HEK293 (cell line): Measurements from ENCODE around the gene BIRC5.

ENCODE experiments used
- CTCF ChIA-PET: fragments of 350-600 bp; formaldehyde crosslinking; extraction: SDS; loops from one replicate; lab custom pipeline; 2021; ENCODE audit warnings: antibody characterized with exemption; lab: Yijun Ruan, JAX
- POLR2A ChIA-PET: fragments of 300-600 bp; formaldehyde crosslinking; extraction: SDS; loops from one replicate; lab custom pipeline; 2020; ENCODE audit warnings: antibody characterized with exemption, inconsistent platforms; lab: Yijun Ruan, JAX
- H3K27ac ChIP-seq: fragments of 200-500 bp; sonication (Bioruptor generic); 2 replicates; pipeline ENCODE4 v1.5.1; 2014; ENCODE audit warnings: low read depth, low read length, control low read depth, inconsistent platforms; ENCODE audit errors: extremely low read depth
- H3K36me3 ChIP-seq, 2 experiments: fragments of 200-500 bp in 1 of 2; sonication (Bioruptor generic) in 1 of 2; 1 replicate in 1 of 2; 2 replicates in 1 of 2; pipeline ENCODE4 v1.5.1; 2014 to 2017; ENCODE audit warnings: inconsistent platforms in 2 of 2, low read length in 2 of 2; ENCODE audit not compliant: control insufficient read depth in 2 of 2, insufficient read depth in 1 of 2
- H3K4me1 ChIP-seq: fragments of 200-500 bp; sonication (Bioruptor generic); 2 replicates; pipeline ENCODE4 v1.5.1; 2014; ENCODE audit warnings: mild to moderate bottlenecking, low read length, inconsistent platforms; ENCODE audit not compliant: control insufficient read depth, insufficient read depth
- H3K4me3 ChIP-seq: 2 replicates; pipeline ENCODE4 v1.5.1; 2011; ENCODE audit warnings: low read depth, mild to moderate bottlenecking, control low read depth, low read length, moderate library complexity
- H3K9me3 ChIP-seq: fragments of 200-500 bp; sonication (Bioruptor generic); 2 replicates; pipeline ENCODE4 v1.5.1; 2014; ENCODE audit warnings: low read depth, low read length, inconsistent platforms; ENCODE audit not compliant: control insufficient read depth, insufficient read depth
- BCL11B ChIP-seq: fragments of 450-650 bp; formaldehyde crosslinking; IDR thresholded peaks from 2 replicates; pipeline ENCODE4 v1.5.1; 2016; ENCODE audit warnings: low read depth, missing biosample characterization, missing genetic modification characterization
- KLF1 ChIP-seq: fragments of 450-650 bp; formaldehyde crosslinking; IDR thresholded peaks from 2 replicates; pipeline ENCODE4 v1.5.1; 2016; ENCODE audit warnings: missing biosample characterization, missing genetic modification characterization
- KLF8 ChIP-seq: fragments of 450-650 bp; formaldehyde crosslinking; IDR thresholded peaks from 2 replicates; pipeline ENCODE4 v1.5.1; 2016; ENCODE audit warnings: missing biosample characterization, missing genetic modification characterization
- ZBTB21 ChIP-seq: fragments of 450-650 bp; formaldehyde crosslinking; IDR thresholded peaks from 2 replicates; pipeline ENCODE4 v1.5.1; 2017; ENCODE audit warnings: missing biosample characterization, missing genetic modification characterization
- ZFHX2 ChIP-seq: fragments of 450-650 bp; formaldehyde crosslinking; conservative IDR thresholded peaks from 2 replicates; pipeline ENCODE4 v1.5.1; 2016; ENCODE audit warnings: missing biosample characterization, missing genetic modification characterization
- ZNF18 ChIP-seq: fragments of 450-650 bp; formaldehyde crosslinking; IDR thresholded peaks from 2 replicates; pipeline ENCODE4 v1.5.1; 2016; ENCODE audit warnings: missing biosample characterization, missing genetic modification characterization
- ZNF202 ChIP-seq: fragments of 450-650 bp; formaldehyde crosslinking; IDR thresholded peaks from 2 replicates; pipeline ENCODE4 v1.5.1; 2016; ENCODE audit warnings: missing biosample characterization, missing genetic modification characterization, borderline replicate concordance
- ZNF211 ChIP-seq: fragments of 450-650 bp; formaldehyde crosslinking; IDR thresholded peaks from 2 replicates; pipeline ENCODE4 v1.5.1; 2016; ENCODE audit warnings: low read depth, missing biosample characterization, missing genetic modification characterization
- ZNF248 ChIP-seq: fragments of 450-650 bp; formaldehyde crosslinking; IDR thresholded peaks from 2 replicates; pipeline ENCODE4 v1.5.1; 2017; ENCODE audit warnings: missing biosample characterization, missing genetic modification characterization
- ZNF324 ChIP-seq: fragments of 450-650 bp; formaldehyde crosslinking; IDR thresholded peaks from 2 replicates; pipeline ENCODE4 v1.5.1; 2016; ENCODE audit warnings: missing biosample characterization, missing genetic modification characterization
- ZNF433 ChIP-seq: fragments of 450-650 bp; formaldehyde crosslinking; IDR thresholded peaks from 2 replicates; pipeline ENCODE4 v1.5.1; 2016; ENCODE audit warnings: missing biosample characterization, missing genetic modification characterization, low read depth
- ZNF473 ChIP-seq: fragments of 450-650 bp; formaldehyde crosslinking; IDR thresholded peaks from 2 replicates; pipeline ENCODE4 v1.5.1; 2017; ENCODE audit warnings: missing biosample characterization, missing genetic modification characterization
- ZNF518A ChIP-seq: fragments of 450-650 bp; formaldehyde crosslinking; conservative IDR thresholded peaks from 2 replicates; pipeline ENCODE4 v1.5.1; 2016; ENCODE audit warnings: low read depth, missing biosample characterization, missing genetic modification characterization
- ZNF560 ChIP-seq: fragments of 450-650 bp; formaldehyde crosslinking; IDR thresholded peaks from 2 replicates; pipeline ENCODE4 v1.5.1; 2017; ENCODE audit warnings: missing biosample characterization, missing genetic modification characterization, borderline replicate concordance
- ZNF600 ChIP-seq: fragments of 450-650 bp; formaldehyde crosslinking; IDR thresholded peaks from 2 replicates; pipeline ENCODE4 v1.5.1; 2016; ENCODE audit warnings: missing biosample characterization, missing genetic modification characterization
- ZNF629 ChIP-seq: fragments of 450-650 bp; formaldehyde crosslinking; IDR thresholded peaks from 2 replicates; pipeline ENCODE4 v1.5.1; 2017; ENCODE audit warnings: missing biosample characterization, missing genetic modification characterization
- ZNF639 ChIP-seq: fragments of 450-650 bp; formaldehyde crosslinking; IDR thresholded peaks from 2 replicates; pipeline ENCODE4 v1.5.1; 2016; ENCODE audit warnings: missing biosample characterization, missing genetic modification characterization
- ZNF791 ChIP-seq: fragments of 450-650 bp; formaldehyde crosslinking; IDR thresholded peaks from 2 replicates; pipeline ENCODE4 v1.5.1; 2016; ENCODE audit warnings: missing biosample characterization, missing genetic modification characterization
- TF ChIP-seq, protein P1 (sequence below): fragments of 450-650 bp; formaldehyde crosslinking; IDR thresholded peaks from 2 replicates; pipeline ENCODE4 v1.5.1; 2016; ENCODE audit warnings: missing biosample characterization, missing genetic modification characterization

The BIRC5 gene

GRCh38 chr17:78263063-78263735, 49.1 kb downstream of the BIRC5 start:
- Histone ChIP-seq H3K4me3 (no peak overlapping the region), H3K27ac (no peak overlapping the region), H3K9me3 (no peaks in the 10 kb centered on the region), H3K36me3 (no peaks in the 10 kb centered on the region), H3K4me1 (0 out of 2 replicates have a peak, but pooled peaks cover 2% of the 10 kb centered on the region)
- TF ChIP-seq BCL11B (tag by site-specific recombination) = no peak
- no peak for TF ChIP-seq ZNF18 (tag by site-specific recombination)
- no peak for TF ChIP-seq ZNF518A (tag by site-specific recombination)
- no peak for TF ChIP-seq ZNF560 (tag by site-specific recombination)
- TF ChIP-seq ZNF600 (tag by site-specific recombination) = no peak
- no peak for TF ChIP-seq ZNF629 (tag by site-specific recombination)
- no peak for TF ChIP-seq KLF8 (tag by site-specific recombination)
- no peak for TF ChIP-seq ZNF211 (tag by site-specific recombination)
- TF ChIP-seq ZNF639 (tag by site-specific recombination) = no peak
- TF ChIP-seq, protein P1, sequence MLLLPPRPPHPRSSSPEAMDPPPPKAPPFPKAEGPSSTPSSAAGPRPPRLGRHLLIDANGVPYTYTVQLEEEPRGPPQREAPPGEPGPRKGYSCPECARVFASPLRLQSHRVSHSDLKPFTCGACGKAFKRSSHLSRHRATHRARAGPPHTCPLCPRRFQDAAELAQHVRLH = no peak
- TF ChIP-seq ZNF248 (tag by site-specific recombination) = no peak
- TF ChIP-seq ZNF791 (tag by site-specific recombination) = no peak
- no peak for TF ChIP-seq ZNF202 (tag by site-specific recombination)
- no peak for TF ChIP-seq ZFHX2 (tag by site-specific recombination)
- TF ChIP-seq KLF1 (tag by site-specific recombination) = no peak
- no peak for TF ChIP-seq ZNF433 (tag by site-specific recombination)
- no peak for TF ChIP-seq ZNF324 (tag by site-specific recombination)
- TF ChIP-seq ZBTB21 (tag by site-specific recombination) = no peak
- no peak for TF ChIP-seq ZNF473 (tag by site-specific recombination)
- ChIA-PET CTCF (interaction anchor here (1.6 to 3.8 kb wide), 2 partner anchors 12 to 99 kb away, joined by 4 to 14 read pairs; no protein-coding TSS in a partner anchor), POLR2A (no interaction called here)
